ACC112 (cell line): ENCODE results near the gene SNURF.
"Not testable (repeated sequence)": the region's sequence is repeated elsewhere in the genome, so short reads cannot be mapped to it uniquely, and the experiment has no call there.

Source experiments
- H2AFZ ChIP-seq: fragments of 200-600 bp; sonication (generic); one replicate; pipeline ENCODE4 v1.6.0; 2017; ENCODE audit warnings: antibody characterized with exemption, low read length; ENCODE audit not compliant: unreplicated experiment
- H3K27ac ChIP-seq: fragments of 200-600 bp; sonication (generic); 2 replicates; pipeline ENCODE4 v1.5.1; 2014; ENCODE audit warnings: low read depth, mild to moderate bottlenecking, antibody characterized with exemption, low read length, moderate library complexity
- H3K27me3 ChIP-seq: fragments of 200-600 bp; sonication (generic); 2 replicates; pipeline ENCODE4 v1.6.1; 2014; ENCODE audit warnings: mild to moderate bottlenecking, antibody characterized with exemption, low read length, moderate library complexity, mixed read lengths; ENCODE audit not compliant: insufficient read depth
- H3K36me3 ChIP-seq: fragments of 200-600 bp; sonication (generic); 2 replicates; pipeline ENCODE4 v1.6.1; 2016; ENCODE audit warnings: mild to moderate bottlenecking, antibody characterized with exemption, low read length, moderate library complexity, mixed read lengths; ENCODE audit not compliant: insufficient read depth
- H3K4me1 ChIP-seq: fragments of 200-600 bp; sonication (generic); one replicate; pipeline ENCODE4 v1.6.1; 2016; ENCODE audit warnings: low read length, mixed read lengths; ENCODE audit not compliant: insufficient read depth, unreplicated experiment, control insufficient read depth
- H3K4me3 ChIP-seq: fragments of 200-600 bp; sonication (generic); 2 replicates; pipeline ENCODE4 v1.5.1; 2014; ENCODE audit warnings: mild to moderate bottlenecking, low read depth, low read length
- H3K79me2 ChIP-seq: fragments of 200-600 bp; sonication (generic); one replicate; pipeline ENCODE4 v1.6.0; 2016; ENCODE audit warnings: low read length; ENCODE audit not compliant: control insufficient read depth, unreplicated experiment, insufficient read depth

Gene SNURF

DNA sequence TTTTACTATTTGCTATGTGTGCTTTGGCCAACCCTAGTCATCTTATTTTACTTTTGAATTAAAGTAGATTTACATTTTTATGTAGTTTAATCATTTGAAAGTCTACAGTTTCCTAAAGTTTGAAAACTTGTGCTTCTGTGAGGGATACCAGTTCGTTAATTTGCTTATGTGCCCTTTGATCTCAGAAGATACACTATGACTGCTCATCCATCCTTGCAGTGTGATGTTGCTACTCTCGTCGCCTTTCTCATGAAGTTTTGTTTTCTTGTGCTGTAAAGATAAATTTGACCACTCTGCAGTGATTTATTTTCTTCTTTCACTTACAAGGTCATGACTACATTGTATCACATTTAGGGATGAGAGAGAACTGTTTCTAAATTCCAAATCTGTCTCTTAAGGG lies 16.3 kb downstream of the SNURF start:
- no peaks in the 10 kb centered on the region for H3K27me3 ChIP-seq
- no peaks in the 10 kb centered on the region for H3K4me1 ChIP-seq
- H3K4me3 ChIP-seq, result no peak overlapping the region
- H2AFZ ChIP-seq, result no peak overlapping the region
- H3K27ac ChIP-seq, result no peak overlapping the region
- H3K36me3 ChIP-seq, result peaks cover 15% of the 10 kb centered on the region
- H3K79me2 ChIP-seq, result no peaks in the 10 kb centered on the region

DNA sequence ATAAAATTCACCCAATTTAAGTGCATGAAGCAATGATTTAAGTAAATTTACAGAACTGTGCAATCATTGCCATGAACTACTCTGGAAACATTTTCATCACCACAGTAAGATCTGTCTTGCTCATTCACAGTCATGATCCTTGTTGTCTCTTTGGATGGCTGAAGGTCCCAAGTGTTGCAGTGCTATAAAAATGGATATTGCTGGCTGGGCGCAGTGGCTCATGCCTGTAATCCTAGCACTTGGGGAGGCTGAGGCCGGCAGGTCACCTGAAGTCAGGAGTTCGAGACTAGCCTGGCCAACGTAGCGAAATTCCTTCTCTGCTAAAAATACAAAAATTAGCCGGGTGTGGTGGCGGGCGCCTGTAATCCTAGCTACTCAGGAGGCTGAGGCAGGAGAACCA lies 17.0 kb downstream of the SNURF start:
- no peaks in the 10 kb centered on the region for H3K79me2 ChIP-seq
- H3K27ac ChIP-seq, result no peak overlapping the region
- no peak overlapping the region for H2AFZ ChIP-seq
- no peaks in the 10 kb centered on the region for H3K4me1 ChIP-seq
- H3K27me3 ChIP-seq, result no peaks in the 10 kb centered on the region
- no peak overlapping the region for H3K4me3 ChIP-seq
- H3K36me3 ChIP-seq, result peaks cover 15% of the 10 kb centered on the region

DNA sequence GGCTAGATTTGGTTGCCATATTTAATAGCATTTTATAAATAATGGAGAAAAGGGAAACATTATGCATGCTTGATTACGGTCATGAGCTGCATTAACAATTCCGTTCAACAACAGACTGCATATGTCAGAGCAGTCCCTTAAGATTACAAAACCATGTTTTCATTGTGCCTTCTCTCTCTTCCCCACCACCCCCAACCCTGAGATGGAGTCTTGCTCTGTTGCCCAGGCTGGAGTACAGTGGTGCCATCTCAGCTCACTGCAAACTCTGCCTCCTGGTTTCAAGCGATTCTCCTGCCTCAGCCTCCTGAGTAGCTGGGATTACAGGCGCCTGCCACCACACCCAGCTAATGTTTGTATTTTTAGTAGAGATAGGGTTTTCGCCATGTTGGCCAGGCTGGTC lies 17.9 kb downstream of the SNURF start:
- not testable (repeated sequence) for H3K4me1 ChIP-seq, H3K79me2 ChIP-seq, H3K4me3 ChIP-seq, H3K27me3 ChIP-seq, H3K27ac ChIP-seq, H2AFZ ChIP-seq
- peaks cover 14% of the 10 kb centered on the region for H3K36me3 ChIP-seq

DNA sequence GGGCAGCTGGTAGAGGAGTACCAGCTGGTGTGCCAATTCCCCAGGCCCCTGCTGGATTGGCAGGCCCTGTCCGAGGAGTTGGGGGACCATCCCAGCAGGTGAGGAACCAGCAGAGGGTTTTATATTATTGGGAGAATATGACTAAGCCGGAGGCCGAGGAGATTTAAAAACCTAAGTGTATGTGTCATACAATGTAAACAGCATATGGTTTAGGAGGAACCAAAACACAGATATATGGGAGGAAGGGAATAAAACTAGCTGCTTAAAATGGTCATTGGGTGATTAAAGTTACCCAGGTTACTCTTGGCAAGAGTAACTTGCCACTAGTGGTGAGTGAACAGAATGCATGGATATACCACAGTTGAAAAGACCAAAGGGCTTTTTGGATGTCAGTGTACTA lies 22.1 kb downstream of the SNURF start:
- Histone ChIP-seq H3K27me3 (no peaks in the 10 kb centered on the region), H3K27ac (no peak overlapping the region), H2AFZ (no peak overlapping the region), H3K79me2 (no peaks in the 10 kb centered on the region), H3K4me3 (no peak overlapping the region), H3K36me3 (peaks cover 11% of the 10 kb centered on the region), H3K4me1 (no peaks in the 10 kb centered on the region)

DNA sequence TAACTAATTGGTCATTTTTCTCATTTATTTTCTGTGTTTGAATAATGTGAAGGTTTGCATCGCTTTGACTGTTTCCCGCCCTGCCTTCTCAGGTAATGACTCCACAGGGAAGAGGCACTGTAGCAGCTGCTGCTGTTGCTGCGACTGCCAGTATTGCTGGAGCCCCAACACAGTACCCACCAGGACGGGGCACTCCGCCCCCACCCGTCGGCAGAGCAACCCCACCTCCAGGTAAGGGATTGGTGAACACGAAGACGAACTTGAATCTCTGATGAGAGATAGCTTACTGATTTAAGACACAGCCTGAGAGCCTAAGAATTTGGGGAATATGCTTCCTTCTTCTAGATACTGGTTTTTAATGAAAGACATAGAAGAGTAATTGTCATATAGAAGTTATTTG lies 22.9 kb downstream of the SNURF start:
- Histone ChIP-seq H3K36me3 (peaks cover 17% of the 10 kb centered on the region), H2AFZ (no peak overlapping the region)

DNA sequence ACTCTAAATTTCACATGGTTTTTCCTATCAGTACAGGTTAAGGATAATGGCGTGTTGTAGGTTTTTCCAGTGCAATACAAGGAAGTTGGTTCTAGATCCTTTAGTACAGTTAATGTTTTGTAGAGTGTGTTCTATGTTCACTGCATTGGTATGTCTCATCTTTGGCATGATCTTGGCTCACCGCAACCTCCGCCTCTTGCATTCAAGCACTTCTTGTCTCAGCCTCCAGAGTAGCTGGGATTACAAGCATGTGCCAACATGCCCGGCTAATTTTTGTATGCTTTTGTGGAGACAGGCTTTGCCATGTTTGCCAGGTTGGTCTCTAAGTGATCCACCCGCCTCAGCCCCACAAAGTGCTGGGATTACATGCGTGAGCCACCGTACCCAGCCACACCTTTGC lies 30.4 kb downstream of the SNURF start:
- Histone ChIP-seq H3K27me3 (no peaks in the 10 kb centered on the region), H2AFZ (no peak overlapping the region), H3K27ac (no peak overlapping the region), H3K79me2 (no peaks in the 10 kb centered on the region), H3K4me3 (no peak overlapping the region), H3K36me3 (peaks cover 11% of the 10 kb centered on the region; the same call in 1 of the 2 replicates), H3K4me1 (no peaks in the 10 kb centered on the region)

More for the DNA sequence above, 22.9 kb downstream of the SNURF start:
- no peaks in the 10 kb centered on the region for H3K4me1 ChIP-seq
- no peak overlapping the region for H3K27ac ChIP-seq
- no peaks in the 10 kb centered on the region for H3K27me3 ChIP-seq
- H3K79me2 ChIP-seq, result no peaks in the 10 kb centered on the region
- H3K4me3 ChIP-seq, result no peak overlapping the region

DNA sequence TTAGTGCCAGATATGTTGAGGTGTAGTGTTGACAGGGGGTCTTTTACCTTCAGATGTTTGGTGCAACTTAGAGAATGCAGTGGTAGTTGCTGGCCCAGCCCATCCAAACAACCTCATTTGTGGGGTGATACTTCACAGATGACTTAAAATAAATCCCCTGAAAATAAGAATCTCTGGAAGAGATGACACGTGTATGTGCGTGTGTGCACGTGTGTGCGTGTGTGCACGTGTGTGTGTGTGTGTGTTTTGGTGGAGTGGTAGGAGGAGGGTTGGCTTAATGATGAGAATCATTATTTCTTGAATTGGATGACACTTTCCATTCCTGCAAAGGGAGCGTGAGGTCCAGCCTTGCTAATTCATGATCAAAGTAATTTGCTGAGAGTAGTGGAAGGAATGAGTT lies 31.9 kb downstream of the SNURF start:
- peaks cover 8% of the 10 kb centered on the region; the same call in 1 of the 2 replicates for H3K36me3 ChIP-seq
- no peaks in the 10 kb centered on the region for H3K27me3 ChIP-seq
- H3K27ac ChIP-seq, result no peak overlapping the region
- no peaks in the 10 kb centered on the region for H3K79me2 ChIP-seq
- H3K4me1 ChIP-seq, result no peaks in the 10 kb centered on the region
- H3K4me3 ChIP-seq, result no peak overlapping the region
- H2AFZ ChIP-seq, result no peak overlapping the region
